Inflammatory macrophage treated with lipopolysaccharide for 4 hours (primary cell): Measurements from ENCODE around the gene SSX2.
"Not testable (repeated sequence)": the region's sequence is repeated elsewhere in the genome, so short reads cannot be mapped to it uniquely, and the experiment has no call there.

Experiments used
- DNase-seq: peaks from one replicate; pipeline ENCODE4 v3.0.0-alpha.2; 2020

SSX2 gene, protein sequence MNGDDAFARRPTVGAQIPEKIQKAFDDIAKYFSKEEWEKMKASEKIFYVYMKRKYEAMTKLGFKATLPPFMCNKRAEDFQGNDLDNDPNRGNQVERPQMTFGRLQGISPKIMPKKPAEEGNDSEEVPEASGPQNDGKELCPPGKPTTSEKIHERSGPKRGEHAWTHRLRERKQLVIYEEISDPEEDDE

DNA sequence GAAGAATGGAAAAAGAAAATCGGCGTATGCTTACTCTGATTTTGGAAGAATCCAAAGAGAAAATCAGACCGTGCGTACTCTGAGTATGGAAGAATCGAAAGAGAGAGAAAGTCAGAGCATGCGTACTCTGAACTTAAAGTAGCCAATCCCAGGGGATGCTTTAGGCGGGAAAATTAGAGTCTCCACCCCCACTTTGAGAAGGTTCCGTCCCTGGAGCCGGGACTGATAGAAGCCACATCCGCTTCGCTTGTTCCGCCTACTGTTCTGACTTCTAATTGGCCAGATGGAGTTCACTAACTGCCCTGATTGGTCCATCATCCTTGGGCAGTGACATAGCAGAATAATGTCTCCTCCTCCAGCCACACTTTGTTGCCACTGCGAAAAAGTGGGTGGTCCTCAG, at the start of gene SSX2:
TSS of gene SSX2 (minus strand) at position 101 of the 400 bp plus-strand sequence. CDS start 1,429 bp downstream, outside the sequence.
- not testable (repeated sequence) for DNase-seq

DNA sequence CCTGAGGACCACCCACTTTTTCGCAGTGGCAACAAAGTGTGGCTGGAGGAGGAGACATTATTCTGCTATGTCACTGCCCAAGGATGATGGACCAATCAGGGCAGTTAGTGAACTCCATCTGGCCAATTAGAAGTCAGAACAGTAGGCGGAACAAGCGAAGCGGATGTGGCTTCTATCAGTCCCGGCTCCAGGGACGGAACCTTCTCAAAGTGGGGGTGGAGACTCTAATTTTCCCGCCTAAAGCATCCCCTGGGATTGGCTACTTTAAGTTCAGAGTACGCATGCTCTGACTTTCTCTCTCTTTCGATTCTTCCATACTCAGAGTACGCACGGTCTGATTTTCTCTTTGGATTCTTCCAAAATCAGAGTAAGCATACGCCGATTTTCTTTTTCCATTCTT, 44.0 kb upstream of the SSX2 start, which contains the start of gene SSX2B:
TSS of gene SSX2B (plus strand) at position 301 of the 400 bp plus-strand sequence. CDS start 1,429 bp downstream, outside the sequence.
- DNase-seq: not testable (repeated sequence)

DNA sequence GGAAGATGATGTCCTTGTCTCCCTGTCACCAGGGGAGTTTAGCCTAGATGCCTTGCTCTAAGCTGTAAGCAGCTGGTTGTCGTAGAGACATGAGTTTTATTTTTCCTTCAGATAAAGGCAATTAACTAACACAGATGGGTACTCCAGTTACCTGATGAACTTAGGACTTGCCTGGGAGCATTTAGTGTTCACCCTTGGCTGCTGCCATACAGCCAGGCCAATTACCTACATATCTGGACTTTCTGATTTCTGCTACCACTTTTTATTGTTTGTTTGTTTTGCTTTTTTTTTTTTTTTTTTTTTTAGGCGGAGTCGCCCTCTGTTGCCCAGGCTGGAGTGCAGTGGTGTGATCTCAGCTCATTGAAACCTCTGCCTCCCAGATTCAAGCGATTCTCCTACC, 14.9 kb downstream of the SSX2 start:
- DNase-seq: not testable (repeated sequence)

DNA sequence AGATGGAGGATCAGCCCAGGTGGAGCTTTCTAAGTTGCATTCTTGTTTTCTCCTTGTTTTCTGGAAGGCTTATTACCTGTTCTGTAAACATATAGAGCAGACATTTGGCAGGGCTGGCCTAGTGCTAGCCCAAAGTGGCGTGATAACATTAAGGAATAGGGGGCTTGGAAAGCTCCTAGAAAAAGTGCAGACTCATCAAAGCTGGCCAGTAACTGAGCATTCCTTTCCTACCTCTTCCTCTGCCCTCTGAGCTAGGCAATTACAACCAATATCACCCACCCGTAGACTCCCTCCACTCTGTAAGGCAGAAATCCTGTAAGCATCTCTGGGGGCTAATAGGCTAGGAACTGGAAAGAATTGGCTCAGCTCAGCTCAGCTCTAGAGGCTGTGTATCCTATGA, 44.8 kb downstream of the SSX2 start:
- not testable (repeated sequence) for DNase-seq

DNA sequence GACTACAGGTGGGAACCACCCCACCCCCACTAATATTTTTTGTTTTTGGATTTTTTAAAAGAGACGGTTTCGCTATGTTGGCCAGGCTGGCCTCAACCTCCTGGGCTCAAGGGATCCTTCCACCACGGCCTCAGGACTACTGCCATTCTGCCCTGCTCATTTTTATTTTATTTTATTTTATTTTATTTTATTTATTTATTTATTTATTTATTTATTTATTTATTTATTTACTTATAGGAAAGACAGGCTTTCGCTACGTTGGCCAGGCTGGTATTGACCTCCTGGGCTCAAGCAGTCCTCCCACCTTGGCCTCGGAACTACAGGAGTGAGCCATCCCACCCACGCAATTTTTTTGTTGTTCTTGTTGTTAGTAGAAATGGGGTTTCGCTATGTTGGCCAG, 51.5 kb downstream of the SSX2 start:
- DNase-seq: not testable (repeated sequence)

DNA sequence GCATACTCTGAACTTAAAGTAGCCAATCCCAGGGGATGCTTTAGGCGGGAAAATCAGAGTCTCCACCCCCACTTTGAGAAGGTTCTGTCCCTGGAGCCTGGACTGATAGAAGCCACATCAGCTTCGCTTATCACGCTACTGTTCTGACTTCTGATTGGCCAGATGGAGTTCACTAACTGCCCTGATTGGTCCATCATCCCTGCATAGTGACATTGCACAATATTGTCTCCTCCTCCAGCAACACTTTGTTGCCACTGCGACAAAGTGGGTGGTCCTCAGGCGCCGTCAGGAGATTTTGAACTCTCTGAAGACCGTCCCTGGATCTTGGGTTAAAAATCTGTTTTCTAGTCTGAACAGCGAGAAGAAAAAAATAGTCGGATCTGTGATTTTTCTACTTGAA, 52.2 kb downstream of the SSX2 start, which contains the start of gene SSX7:
TSS of gene SSX7 (minus strand) at position 101 of the 400 bp plus-strand sequence. CDS start 1,428 bp downstream, outside the sequence.
- DNase-seq: not testable (repeated sequence)

DNA sequence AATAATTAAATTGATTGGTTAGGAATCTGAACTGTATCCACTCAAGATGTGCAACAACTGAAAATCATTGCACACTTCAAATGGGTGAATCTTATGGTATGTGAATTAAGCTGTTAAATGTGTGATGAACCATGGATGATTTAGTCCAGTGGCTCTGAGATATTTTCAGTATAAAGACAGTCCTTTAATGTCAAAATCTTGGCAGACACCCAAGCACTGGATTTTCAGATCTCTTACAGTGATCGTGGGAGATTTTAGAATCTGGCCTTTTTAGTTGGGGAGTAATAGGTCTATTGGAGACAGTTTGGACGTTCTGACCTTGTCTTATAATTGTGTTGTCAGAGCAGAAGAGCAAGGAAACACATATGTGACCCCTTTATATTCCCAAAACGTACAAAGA, 56.3 kb downstream of the SSX2 start:
- not testable (repeated sequence) for DNase-seq

DNA sequence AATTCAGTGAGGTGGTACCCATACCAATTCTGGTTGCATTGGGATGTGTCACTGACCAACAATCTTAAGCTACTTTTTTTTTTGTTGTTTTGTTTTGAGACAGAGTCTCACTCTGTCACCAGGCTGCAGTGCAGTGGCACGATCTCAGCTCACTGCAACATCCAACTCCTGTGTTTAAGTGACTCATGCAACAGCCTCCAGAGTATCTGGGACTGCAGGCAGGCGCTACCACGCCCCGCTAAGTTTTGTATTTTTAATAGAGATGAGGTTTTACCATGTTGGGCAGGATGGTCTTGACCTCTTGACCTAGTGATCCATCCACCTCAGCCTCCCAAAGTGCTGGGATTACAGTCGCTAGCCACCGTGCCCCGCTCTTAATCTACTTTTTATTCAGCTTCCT, 58.0 kb downstream of the SSX2 start:
- DNase-seq: not testable (repeated sequence)
